ENCODE results near the gene LAD1.

Gene LAD1

DNA sequence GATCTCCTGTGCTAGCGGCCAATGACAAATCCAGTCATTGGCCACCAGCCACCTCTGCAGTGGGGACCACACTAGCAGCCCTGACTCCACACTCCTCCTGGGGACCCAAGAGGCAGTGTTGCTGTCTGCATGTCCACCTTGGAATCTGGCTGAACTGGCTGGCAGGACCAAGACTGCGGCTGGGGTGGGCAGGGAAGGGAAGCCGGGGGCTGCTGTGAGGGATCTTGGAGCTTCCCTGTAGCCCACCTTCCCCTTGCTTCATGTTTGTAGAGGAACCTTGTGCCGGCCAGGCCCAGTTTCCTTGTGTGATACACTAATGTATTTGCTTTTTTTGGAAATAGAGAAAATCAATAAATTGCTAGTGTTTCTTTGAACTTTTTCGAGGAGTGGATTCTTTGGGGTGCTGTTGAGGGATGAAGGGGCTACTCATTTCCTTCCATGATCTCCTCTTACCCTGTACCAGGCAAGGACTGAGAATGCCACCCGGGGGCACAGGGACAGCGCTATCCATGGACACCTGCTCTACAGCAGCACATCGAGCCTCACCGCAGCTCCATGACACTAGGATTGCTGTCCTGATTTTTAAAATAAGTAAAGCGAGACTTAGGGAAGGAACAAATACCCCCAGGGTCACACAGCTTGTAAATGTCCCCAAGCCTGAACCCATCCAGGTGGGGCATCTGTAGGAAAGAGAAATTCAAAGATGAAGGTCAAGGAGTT, 66.3 kb downstream of the LAD1 start:
- no peak for TF ChIP-seq POLR2A (IDR thresholded peaks at IDR 0.05; ENCODE audit: low read depth, low read length)
- FAIRE-seq (no peak), DNase-seq (ENCODE audit: insufficient read length, low spot score) (no peak)

DNA sequence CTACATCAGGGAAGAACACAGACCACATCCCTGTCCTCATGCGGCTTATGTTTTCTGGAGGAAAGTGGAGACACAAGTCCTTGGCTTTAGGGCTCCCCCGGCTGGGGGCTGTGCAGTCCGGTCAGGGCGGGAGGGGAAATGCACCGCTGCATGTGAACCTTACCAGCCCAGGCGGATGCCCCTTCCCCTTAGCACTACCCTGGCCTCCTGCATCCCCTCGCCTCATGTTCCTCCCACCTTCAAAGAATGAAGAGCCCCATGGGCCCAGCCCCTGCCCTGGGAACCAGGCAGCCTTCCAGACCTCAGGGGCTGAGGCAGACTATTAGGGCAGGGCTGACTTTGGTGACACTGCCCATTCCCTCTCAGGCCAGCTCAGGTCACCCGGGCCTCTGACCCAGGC, 67.1 kb downstream of the LAD1 start:
- no peak for TF ChIP-seq POLR2A (IDR thresholded peaks at IDR 0.05; ENCODE audit: low read depth, low read length)
- no peak for FAIRE-seq

DNA sequence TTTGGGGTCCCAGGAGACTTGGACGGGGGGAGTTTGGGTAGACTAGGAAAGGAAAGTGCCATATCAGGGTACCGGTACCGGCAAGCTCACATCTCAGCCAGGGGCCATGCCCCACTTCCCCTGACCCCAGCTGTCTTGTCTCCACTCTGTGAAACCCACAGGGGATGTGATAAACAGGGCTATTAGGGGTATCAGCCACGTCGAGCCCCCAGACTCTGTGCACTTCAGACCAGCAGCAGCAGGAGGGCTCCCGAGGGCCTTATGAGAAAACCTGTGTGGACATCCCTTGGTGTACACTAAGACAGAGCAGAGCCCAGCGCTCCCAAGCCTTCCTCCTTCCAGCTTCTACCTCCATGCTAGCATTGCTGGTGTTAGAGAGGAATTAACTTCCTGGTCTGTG, 68.0 kb downstream of the LAD1 start:
- FAIRE-seq, result no peak
- TF ChIP-seq POLR2A (IDR thresholded peaks at IDR 0.05; ENCODE audit: low read depth, low read length), result no peak
- no peak for DNase-seq (ENCODE audit: insufficient read length, low spot score)

More for the DNA sequence above, 67.1 kb downstream of the LAD1 start:
- DNase-seq (ENCODE audit: insufficient read length, low spot score), result no peak

Measured in H54 (cell line).